Mesothelial cell of epicardium (in vitro differentiated cells): ENCODE measurements around the gene ATG4D. TPM values are rescaled to one million over a fixed set of nuclear protein-coding genes. Genes with fewer than 3 reads are reported as not detected.
"Not testable (repeated sequence)": the region's sequence is repeated elsewhere in the genome, so short reads cannot be mapped to it uniquely, and the experiment has no call there.

Experiments
- DNase-seq, 2 experiments: peaks; one replicate each; pipeline ENCODE4 v3.0.0; 2021; ENCODE audit warnings: low spot score in 2 of 2; ENCODE audit not compliant: unreplicated experiment in 2 of 2
- H3K27ac Mint-ChIP-seq: 2 replicates; pipeline ENCODE4 v1.8.0; 2021; ENCODE audit warnings: mixed read lengths
- H3K27me3 Mint-ChIP-seq: 2 replicates; pipeline ENCODE4 v1.8.0; 2021; ENCODE audit warnings: low read depth, mixed read lengths
- H3K36me3 Mint-ChIP-seq: 2 replicates; pipeline ENCODE4 v1.8.0; 2021; ENCODE audit warnings: mixed read lengths
- H3K4me1 Mint-ChIP-seq: 2 replicates; pipeline ENCODE4 v1.8.0; 2021; ENCODE audit warnings: mixed read lengths
- H3K4me3 Mint-ChIP-seq: 2 replicates; pipeline ENCODE4 v1.8.0; 2021; ENCODE audit warnings: mild to moderate bottlenecking, moderate library complexity, mixed read lengths
- H3K9me3 Mint-ChIP-seq: 2 replicates; pipeline ENCODE4 v1.8.0; 2021; ENCODE audit warnings: mixed read lengths
- total RNA-seq: library from RNA; stranded (reverse); gene quantifications from 3 replicates; pipeline ENCODE4 v1.2.1, GENCODE V29; 2021
- TF ChIP-seq, protein P1 (sequence below): fragments of 200-600 bp; sonication (generic); IDR thresholded peaks from one replicate; pipeline ENCODE4 v1.5.0; 2021; ENCODE audit warnings: antibody characterized with exemption; ENCODE audit not compliant: unreplicated experiment

ATG4D gene
- total RNA-seq, 1 donor from 2014 or later = 37.3 TPM

DNA sequence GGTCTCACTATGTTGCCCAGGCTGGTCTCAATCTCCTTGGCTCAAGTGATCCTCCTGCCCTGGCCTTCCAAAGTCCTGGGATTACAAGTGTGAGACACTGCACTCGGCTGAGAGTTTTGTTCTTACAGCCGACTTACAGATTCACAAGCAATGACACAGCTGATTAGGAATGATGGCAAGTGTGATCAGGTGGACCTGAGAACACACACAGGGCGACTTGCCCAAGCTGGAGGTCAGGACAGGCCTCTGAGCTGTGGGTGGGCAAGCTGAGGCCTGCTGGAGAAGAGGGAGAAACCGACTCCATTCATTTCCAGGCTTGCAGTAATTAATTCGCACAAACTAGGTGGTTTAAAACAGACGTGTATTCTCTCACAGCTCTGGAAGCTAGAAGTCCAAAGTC lies 8.1 kb upstream of the ATG4D start:
- peaks cover 79% of the 10 kb centered on the region for H3K27me3 Mint-ChIP-seq
- no peak overlapping the region for H3K4me3 Mint-ChIP-seq
- peaks cover 8% of the 10 kb centered on the region for H3K4me1 Mint-ChIP-seq
- no peaks in the 10 kb centered on the region for H3K36me3 Mint-ChIP-seq
- DNase-seq = no peak
- no peaks in the 10 kb centered on the region for H3K9me3 Mint-ChIP-seq
- no peak overlapping the region for H3K27ac Mint-ChIP-seq
- TF ChIP-seq, protein P1, sequence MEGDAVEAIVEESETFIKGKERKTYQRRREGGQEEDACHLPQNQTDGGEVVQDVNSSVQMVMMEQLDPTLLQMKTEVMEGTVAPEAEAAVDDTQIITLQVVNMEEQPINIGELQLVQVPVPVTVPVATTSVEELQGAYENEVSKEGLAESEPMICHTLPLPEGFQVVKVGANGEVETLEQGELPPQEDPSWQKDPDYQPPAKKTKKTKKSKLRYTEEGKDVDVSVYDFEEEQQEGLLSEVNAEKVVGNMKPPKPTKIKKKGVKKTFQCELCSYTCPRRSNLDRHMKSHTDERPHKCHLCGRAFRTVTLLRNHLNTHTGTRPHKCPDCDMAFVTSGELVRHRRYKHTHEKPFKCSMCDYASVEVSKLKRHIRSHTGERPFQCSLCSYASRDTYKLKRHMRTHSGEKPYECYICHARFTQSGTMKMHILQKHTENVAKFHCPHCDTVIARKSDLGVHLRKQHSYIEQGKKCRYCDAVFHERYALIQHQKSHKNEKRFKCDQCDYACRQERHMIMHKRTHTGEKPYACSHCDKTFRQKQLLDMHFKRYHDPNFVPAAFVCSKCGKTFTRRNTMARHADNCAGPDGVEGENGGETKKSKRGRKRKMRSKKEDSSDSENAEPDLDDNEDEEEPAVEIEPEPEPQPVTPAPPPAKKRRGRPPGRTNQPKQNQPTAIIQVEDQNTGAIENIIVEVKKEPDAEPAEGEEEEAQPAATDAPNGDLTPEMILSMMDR = no peak

GRCh38 chr19:10537668-10538067 lies 6.0 kb upstream of the ATG4D start:
- Mint-ChIP-seq H3K27me3 (peaks cover 70% of the 10 kb centered on the region), H3K9me3 (no peaks in the 10 kb centered on the region), H3K4me1 (peaks cover 8% of the 10 kb centered on the region), H3K4me3 (no peak overlapping the region), H3K27ac (no peak overlapping the region), H3K36me3 (no peaks in the 10 kb centered on the region)
- DNase-seq = no peak
- TF ChIP-seq, protein P1 = no peak

GRCh38 chr19:10538204-10538983 lies 5.3 kb upstream of the ATG4D start:
- TF ChIP-seq, protein P1 = no peak
- peaks cover 69% of the 10 kb centered on the region for H3K27me3 Mint-ChIP-seq
- DNase-seq = no peak
- H3K9me3 Mint-ChIP-seq = no peaks in the 10 kb centered on the region
- H3K36me3 Mint-ChIP-seq = no peaks in the 10 kb centered on the region
- H3K4me3 Mint-ChIP-seq = no peak overlapping the region
- peaks cover 7% of the 10 kb centered on the region for H3K4me1 Mint-ChIP-seq
- no peak overlapping the region for H3K27ac Mint-ChIP-seq

DNA sequence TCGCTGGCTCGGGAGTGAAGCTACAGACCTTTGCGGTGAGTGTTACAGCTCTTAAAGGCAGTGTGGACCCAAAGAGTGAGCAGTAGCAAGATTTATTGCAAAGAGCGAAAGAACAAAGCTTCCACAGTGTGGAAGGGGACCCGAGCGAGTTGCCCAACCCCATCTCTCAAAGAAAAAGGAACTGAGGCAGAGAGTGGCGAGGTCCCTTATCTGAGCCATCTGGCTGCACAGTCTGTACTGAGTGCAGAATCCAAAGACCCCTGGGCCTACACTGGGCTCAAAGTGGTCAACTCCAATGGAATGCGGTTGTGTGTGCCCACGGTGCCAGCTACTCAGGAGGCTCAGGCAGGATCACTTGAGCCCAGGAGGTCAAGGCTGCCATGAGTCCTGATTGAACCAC lies 4.7 kb upstream of the ATG4D start:
- not testable (repeated sequence) for H3K9me3 Mint-ChIP-seq, H3K4me1 Mint-ChIP-seq, H3K4me3 Mint-ChIP-seq

DNA sequence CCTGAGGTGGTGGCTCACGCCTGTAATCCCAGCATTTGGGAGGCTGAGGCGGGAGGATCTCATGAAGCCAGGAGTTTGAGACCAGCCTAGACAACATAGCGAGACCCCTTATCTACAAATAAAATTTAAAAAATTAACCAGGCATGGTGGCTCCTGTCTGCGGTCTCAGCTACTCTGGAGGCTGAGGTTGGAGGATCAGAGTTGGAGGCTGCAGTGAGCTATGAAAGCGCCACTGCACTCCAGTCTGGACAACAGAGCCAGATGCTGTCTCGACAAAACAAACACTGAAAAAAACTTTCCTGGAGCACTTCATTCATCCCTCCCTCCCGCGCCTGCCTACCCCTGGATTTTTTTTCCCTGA lies 665 bp upstream of the ATG4D start:
- Mint-ChIP-seq H3K9me3 (no peaks in the 10 kb centered on the region), H3K4me1 (peaks cover 3% of the 10 kb centered on the region), H3K4me3 (peak overlapping the region; percentile 69), H3K27ac (peak overlapping the region; percentile 37), H3K36me3 (peaks cover 1% of the 10 kb centered on the region), H3K27me3 (peaks cover 33% of the 10 kb centered on the region)
- TF ChIP-seq, protein P1 = no peak
- no peak for DNase-seq

More for the DNA sequence above, 4.7 kb upstream of the ATG4D start:
- H3K27ac Mint-ChIP-seq, DNase-seq, H3K36me3 Mint-ChIP-seq: not testable (repeated sequence)
- H3K27me3 Mint-ChIP-seq = peaks cover 67% of the 10 kb centered on the region

GRCh38 chr19:10544242-10544752 lies 593 bp downstream of the ATG4D start:
- H3K4me1 Mint-ChIP-seq = peaks cover 3% of the 10 kb centered on the region
- H3K9me3 Mint-ChIP-seq = no peaks in the 10 kb centered on the region
- peak overlapping the region; percentile 82 for H3K4me3 Mint-ChIP-seq
- H3K27ac Mint-ChIP-seq = no peak overlapping the region
- H3K36me3 Mint-ChIP-seq = peaks cover 4% of the 10 kb centered on the region
- TF ChIP-seq, protein P1 = no peak
- no peak for DNase-seq
- peaks cover 20% of the 10 kb centered on the region for H3K27me3 Mint-ChIP-seq
